Endothelial cell of umbilical vein (primary cell): Measurements from ENCODE around the gene OR6X1. TPM values are rescaled to one million over a fixed set of nuclear protein-coding genes. Genes with fewer than 3 reads are reported as not detected.

Experiments used
- BruUV-seq: library from RNA; stranded (reverse); fragments of 400-500 nt; replicated peaks from 2 replicates; lab custom pipeline; 2021; lab: Mats Ljungman, UMichigan
- CTCF ChIA-PET: fragments of 300-600, 350-600 bp; sonication (Branson Sonifier 250); formaldehyde crosslinking; loops from one replicate; lab custom pipeline; 2021; ENCODE audit warnings: antibody characterized with exemption, inconsistent platforms; lab: Charles Lee
- POLR2A ChIA-PET: fragments of 300-600, 350-600 bp; sonication (Branson Sonifier 250); formaldehyde crosslinking; loops from one replicate; lab custom pipeline; 2021; ENCODE audit warnings: antibody characterized with exemption, inconsistent platforms; lab: Charles Lee
- DNase-seq: peaks from one replicate; pipeline ENCODE4 v3.0.0-alpha.2; 2011; ENCODE audit warnings: low read depth, low spot score
- FAIRE-seq: peaks from 2 replicates; lab custom pipeline; 2011; peaks lifted over from hg19 to GRCh38; lab: Jason Lieb, UNC
- H2AFZ ChIP-seq: 2 replicates; pipeline ENCODE4 v1.6.0; 2012; ENCODE audit warnings: low read depth, low read length, control low read depth, inconsistent platforms
- H3K27ac ChIP-seq: 2 replicates; pipeline ENCODE4 v1.5.1; 2011; ENCODE audit warnings: low read depth, mild to moderate bottlenecking, control low read depth, low read length, moderate library complexity; ENCODE audit not compliant: insufficient read depth
- H3K27me3 ChIP-seq, 2 experiments: 2 replicates each; pipeline versions ENCODE4 v1.6.0 to v1.6.1; 2011; ENCODE audit warnings: low read length in 2 of 2, mixed read lengths in 1 of 2; ENCODE audit not compliant: control insufficient read depth in 2 of 2, insufficient read depth in 2 of 2
- H3K36me3 ChIP-seq, 2 experiments: 2 replicates in 1 of 2; 3 replicates in 1 of 2; pipeline ENCODE4 v1.5.1; 2011; ENCODE audit warnings: low read length in 2 of 2, mild to moderate bottlenecking in 1 of 2, moderate library complexity in 1 of 2; ENCODE audit not compliant: control insufficient read depth in 2 of 2, insufficient read depth in 2 of 2; ENCODE audit errors: extremely low read depth in 1 of 2
- H3K4me1 ChIP-seq: 3 replicates; pipeline ENCODE4 v1.5.1; 2011; ENCODE audit warnings: mild to moderate bottlenecking, low read length; ENCODE audit not compliant: control insufficient read depth, insufficient read depth; ENCODE audit errors: extremely low read depth
- H3K4me2 ChIP-seq: 2 replicates; pipeline ENCODE4 v1.6.1; 2011; ENCODE audit warnings: low read length, control low read depth, mixed read lengths; ENCODE audit not compliant: insufficient read depth
- H3K4me3 ChIP-seq, 3 experiments: fragments of 200-600 bp in 1 of 3; sonication (generic), shearing (Covaris generic) in 1 of 3; replicated peaks in 1 of 3; 2 replicates each; pipeline ENCODE4 v1.5.1; 2011 to 2016; ENCODE audit warnings: control low read depth in 3 of 3, low read length in 3 of 3, mild to moderate bottlenecking in 2 of 3, inconsistent platforms in 1 of 3, low read depth in 1 of 3, moderate library complexity in 1 of 3; ENCODE audit not compliant: insufficient read depth in 1 of 3
- H3K79me2 ChIP-seq: 2 replicates; pipeline ENCODE4 v1.6.0; 2012; ENCODE audit warnings: low read length, inconsistent platforms; ENCODE audit not compliant: control insufficient read depth, insufficient read depth
- H3K9ac ChIP-seq: replicated peaks from 2 replicates; pipeline ENCODE3; 2011; ENCODE audit warnings: low read length, control low read depth; ENCODE audit not compliant: insufficient read depth; ENCODE audit errors: extremely low read depth
- H3K9me1 ChIP-seq: replicated peaks from 3 replicates; pipeline ENCODE4 v1.6.0; 2011; ENCODE audit warnings: mild to moderate bottlenecking, low read length; ENCODE audit not compliant: control insufficient read depth, insufficient read depth; ENCODE audit errors: extremely low read depth
- H3K9me3 ChIP-seq: replicated peaks from 2 replicates; pipeline ENCODE4 v1.5.1; 2012; ENCODE audit warnings: low read length, inconsistent platforms; ENCODE audit not compliant: control insufficient read depth, insufficient read depth
- H4K20me1 ChIP-seq: replicated peaks from 2 replicates; pipeline ENCODE3; 2011; ENCODE audit warnings: mild to moderate bottlenecking, low read length; ENCODE audit not compliant: control insufficient read depth, insufficient read depth; ENCODE audit errors: extremely low read depth
- CTCF ChIP-seq, 2 donors: IDR thresholded peaks; 1 replicate in 1 of 2; 2 replicates in 1 of 2; pipeline ENCODE4 v1.5.1; 2011; ENCODE audit warnings: low read length in 2 of 2, mild to moderate bottlenecking in 2 of 2, moderate library complexity in 2 of 2, control low read depth in 1 of 2, inconsistent platforms in 1 of 2, low read depth in 1 of 2; ENCODE audit not compliant: insufficient read depth in 1 of 2; ENCODE audit errors: extremely low read depth in 1 of 2
- EZH2 ChIP-seq: IDR thresholded peaks from 2 replicates; pipeline ENCODE4 v1.6.1; 2012; ENCODE audit warnings: borderline replicate concordance, low read depth, mild to moderate bottlenecking, moderate library complexity, low read length, inconsistent platforms; ENCODE audit not compliant: severe bottlenecking
- FOS ChIP-seq: IDR thresholded peaks from 2 replicates; pipeline ENCODE4 v1.6.1; 2011; ENCODE audit warnings: mild to moderate bottlenecking, low read length, moderate library complexity, borderline replicate concordance; ENCODE audit not compliant: insufficient read depth
- GATA2 ChIP-seq: IDR thresholded peaks from 2 replicates; pipeline ENCODE4 v1.7.0; 2011; ENCODE audit warnings: low read depth, mild to moderate bottlenecking, moderate library complexity, mixed read lengths, low read length; ENCODE audit not compliant: insufficient read length, insufficient read depth
- JUN ChIP-seq: IDR thresholded peaks from 2 replicates; pipeline ENCODE4 v1.6.1; 2011; ENCODE audit warnings: borderline replicate concordance, low read depth; ENCODE audit not compliant: insufficient read length, insufficient read depth
- MAX ChIP-seq: IDR thresholded peaks from 2 replicates; pipeline ENCODE4 v1.6.1; 2011; ENCODE audit not compliant: insufficient read depth, insufficient read length
- MYC ChIP-seq: IDR thresholded peaks from one replicate; pipeline ENCODE4 v1.6.1; 2011; ENCODE audit warnings: mild to moderate bottlenecking, low read depth, low read length
- POLR2A ChIP-seq: IDR thresholded peaks from 2 replicates; pipeline ENCODE4 v1.6.1; 2012; ENCODE audit warnings: low read depth, mild to moderate bottlenecking, control low read depth, low read length
- POLR2AphosphoS5 ChIP-seq: IDR thresholded peaks from 2 replicates; pipeline ENCODE4 v1.6.1; 2012; ENCODE audit warnings: low read depth, mild to moderate bottlenecking, control low read depth, low read length, moderate library complexity; ENCODE audit not compliant: insufficient read depth
- dilution Hi-C: fragments of 300-500 bp; cut with MboI; formaldehyde crosslinking; loops from one replicate; pipeline ENCODE4 v1.15.0; 2019; ENCODE audit warnings: low sequenced_read_pairs; ENCODE audit not compliant: extremely low pct_ligation_motif_present
- intact Hi-C: fragments of 100-400 bp; cut with micrococcal nuclease; formaldehyde crosslinking; loops from one replicate; pipeline ENCODE4 v1.10.0; 2022
- polyA plus RNA-seq, 4 experiments: library from polyadenylated mRNA; depleted of rRNA in 3 of 4; stranded (reverse) in 3 of 4; unstranded in 1 of 4; fragments of >200 nt; gene quantifications; 2 replicates each; pipeline versions ENCODE4 v1.2.1 to v1.2.3, GENCODE V29; 2011 to 2012; ENCODE audit warnings: missing spikeins in 1 of 4
- total RNA-seq: library from RNA; stranded (reverse); gene quantifications from 2 replicates; pipeline ENCODE4 v1.2.3, GENCODE V29; 2021

The OR6X1 gene
- total and polyA plus RNA-seq, 2 donors (not counting 3 experiments of a cell fraction or from before 2014, with no cell fraction given): not detected

DNA sequence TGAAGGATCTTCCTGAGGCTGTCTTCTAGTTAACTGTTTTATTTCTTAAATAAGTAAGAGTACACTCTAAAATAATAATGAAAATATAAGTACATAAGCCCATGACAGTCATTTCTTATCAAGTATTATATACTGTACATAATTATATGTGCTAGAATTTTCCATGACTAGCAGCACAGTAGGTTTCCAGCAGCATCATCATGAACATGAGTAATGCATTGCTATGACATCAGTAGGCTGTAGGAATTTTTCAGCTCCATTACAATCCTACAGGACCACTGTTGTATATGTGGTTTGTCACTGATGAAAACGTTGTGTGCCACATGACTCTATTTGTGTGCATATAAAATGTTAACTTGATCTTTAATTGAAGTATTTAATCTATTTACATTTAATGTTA, 34.9 kb downstream of the OR6X1 start:
- Histone ChIP-seq H3K27me3 (peaks cover under 1 to 5% of the 10 kb centered on the region in 2 experiments), H2AFZ (no peak overlapping the region), H3K9me3 (no peaks in the 10 kb centered on the region), H3K9me1 (no peaks in the 10 kb centered on the region), H3K27ac (no peak overlapping the region), H4K20me1 (no peaks in the 10 kb centered on the region), H3K36me3 (peaks cover 0 to 1% of the 10 kb centered on the region in 2 experiments), H3K4me3 (no peak overlapping the region), H3K79me2 (no peaks in the 10 kb centered on the region), H3K4me1 (no peaks in the 10 kb centered on the region), H3K4me2 (no peak overlapping the region), H3K9ac (no peak overlapping the region)
- TF ChIP-seq MYC (no peak), FOS (no peak), EZH2 (no peak), JUN (no peak), CTCF (IDR thresholded peaks at IDR 0.05; ENCODE audit: extremely low read depth in 1 of 2, insufficient read depth in 1 of 2, low read depth in 1 of 2, low read length in 2 of 2) (no peak), MAX (no peak), POLR2A (no peak), GATA2 (no peak), POLR2AphosphoS5 (no peak)
- ChIA-PET CTCF (interaction anchor here (0.9 to 5.8 kb wide), 5 partner anchors 9 to 134 kb away, joined by 3 to 44 read pairs (median 5); no protein-coding TSS in a partner anchor), POLR2A (no interaction called here)
- intact Hi-C loops (no loop called here), dilution Hi-C loops (no loop called here)
- BruUV-seq: no TSS peak
- FAIRE-seq (no peak), DNase-seq (no peak)
